ENCODE results near the gene OR5AN1. TPM values are rescaled to one million over a fixed set of nuclear protein-coding genes. Genes with fewer than 3 reads are reported as not detected.

OR5AN1 gene
- total RNA-seq, 1 experiment from 2014 or later: not detected

DNA sequence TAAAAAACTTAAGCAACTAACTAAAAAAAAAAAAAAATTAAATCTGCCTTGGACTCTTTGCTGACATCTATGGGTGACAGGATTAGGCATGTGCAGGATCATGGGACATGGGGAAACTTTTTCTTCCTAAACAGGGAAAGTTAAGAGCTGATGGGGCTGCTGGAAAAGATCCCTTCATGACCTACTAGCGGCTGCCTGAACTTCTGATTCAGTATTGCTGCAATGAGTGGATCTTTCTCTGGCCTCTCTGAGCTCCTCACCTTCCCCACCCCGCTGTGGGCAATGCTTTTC is 42.5 kb downstream of the OR5AN1 start:
- H3K4me1 ChIP-seq: no peaks in the 10 kb centered on the region
- no peaks in the 10 kb centered on the region for H3K27me3 ChIP-seq
- no peaks in the 10 kb centered on the region for H3K36me3 ChIP-seq
- no peaks in the 10 kb centered on the region for H3K9me3 ChIP-seq (replicated peaks)
- H3K4me3 ChIP-seq: no peak overlapping the region
- H3K27ac ChIP-seq: no peak overlapping the region
- no peak for DNase-seq

DNA sequence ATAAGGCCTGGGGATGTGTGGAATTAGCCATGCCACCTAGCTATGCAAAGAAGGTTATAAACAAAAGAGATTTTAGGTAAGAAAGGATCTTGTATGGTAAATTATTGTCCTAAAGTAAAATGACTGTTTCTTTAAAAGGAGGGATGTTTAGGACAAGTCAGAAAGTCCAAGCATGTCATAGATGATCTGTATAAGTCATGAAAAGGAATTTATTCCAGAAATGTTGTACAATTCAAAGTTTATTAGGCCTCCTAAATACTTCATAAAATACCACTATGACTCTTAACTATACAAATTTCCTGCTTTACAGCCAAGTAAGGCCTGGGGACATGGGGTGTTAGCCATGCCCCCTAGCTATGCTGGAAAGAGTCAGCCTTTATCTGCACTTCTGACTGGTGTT is 44.9 kb downstream of the OR5AN1 start:
- Histone ChIP-seq H3K9me3 (replicated peaks) (no peaks in the 10 kb centered on the region), H3K4me3 (no peak overlapping the region), H3K27ac (no peak overlapping the region), H3K27me3 (no peaks in the 10 kb centered on the region), H3K36me3 (no peaks in the 10 kb centered on the region), H3K4me1 (no peaks in the 10 kb centered on the region)
- DNase-seq: no peak

DNA sequence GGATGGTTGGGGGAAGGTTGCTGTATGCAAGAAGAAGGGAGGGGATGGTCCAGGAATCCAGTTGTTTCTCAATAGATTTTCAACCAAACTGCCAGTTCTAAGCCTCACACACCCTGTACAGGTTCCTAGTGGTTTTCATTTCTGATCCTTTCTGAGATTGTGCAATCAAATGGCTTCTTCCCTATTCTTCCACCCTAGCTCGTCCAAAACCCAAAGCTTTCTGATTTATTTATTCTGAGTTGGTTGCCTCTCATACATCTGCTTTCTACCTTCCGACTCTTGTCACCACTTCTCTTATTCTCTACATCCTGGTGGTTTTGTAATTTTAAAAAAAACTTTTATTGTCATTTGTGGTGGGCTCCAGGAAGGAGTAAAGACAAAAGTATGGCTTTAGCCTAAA is 55.0 kb downstream of the OR5AN1 start:
- H3K36me3 ChIP-seq: no peaks in the 10 kb centered on the region
- no peak overlapping the region for H3K27ac ChIP-seq
- no peaks in the 10 kb centered on the region for H3K27me3 ChIP-seq
- no peaks in the 10 kb centered on the region for H3K9me3 ChIP-seq (replicated peaks)
- H3K4me3 ChIP-seq: no peak overlapping the region
- no peaks in the 10 kb centered on the region for H3K4me1 ChIP-seq
- DNase-seq: no peak

DNA sequence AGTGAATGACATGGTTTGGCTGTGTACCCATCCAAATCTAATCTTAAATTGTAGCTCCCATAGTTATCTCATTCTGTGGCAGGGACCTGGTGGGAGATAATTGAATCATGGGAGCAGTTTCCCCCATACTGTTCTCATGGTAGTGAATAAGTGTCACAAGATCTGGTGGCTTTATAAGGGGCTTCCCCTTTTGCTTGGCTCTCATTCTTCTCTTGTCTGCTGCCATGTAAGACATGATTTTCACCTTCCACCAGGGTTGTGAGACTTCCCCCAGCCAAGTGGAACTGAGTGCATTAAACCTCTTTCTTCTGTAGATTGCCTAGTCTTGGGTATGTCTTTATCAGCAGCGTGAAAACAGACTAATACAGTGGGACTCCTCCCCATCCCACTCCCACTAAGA is 56.4 kb downstream of the OR5AN1 start:
- H3K27me3 ChIP-seq: no peaks in the 10 kb centered on the region
- H3K4me3 ChIP-seq: no peak overlapping the region
- no peaks in the 10 kb centered on the region for H3K4me1 ChIP-seq
- no peak for DNase-seq
- no peak overlapping the region for H3K27ac ChIP-seq
- no peaks in the 10 kb centered on the region for H3K36me3 ChIP-seq
- no peaks in the 10 kb centered on the region for H3K9me3 ChIP-seq (replicated peaks)

DNA sequence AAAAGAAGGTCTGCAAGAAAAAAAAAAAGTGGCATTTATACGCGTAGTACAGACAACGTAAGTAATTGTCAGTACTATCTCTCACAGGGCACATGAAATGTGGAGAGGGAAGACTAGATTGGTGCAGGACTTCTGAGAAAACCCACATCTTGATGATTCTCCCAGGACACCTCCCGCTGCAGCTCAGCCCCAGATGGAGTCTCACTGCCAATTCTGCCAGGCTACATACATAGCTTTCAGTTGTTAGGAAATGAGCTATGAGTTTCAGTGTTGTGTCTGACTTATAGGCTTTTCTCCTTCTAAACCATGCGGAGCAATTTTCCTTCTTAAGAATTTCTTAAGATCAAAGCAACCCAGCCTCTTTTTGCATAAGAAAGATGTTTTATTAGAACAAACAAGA is 57.9 kb downstream of the OR5AN1 start:
- no peak for DNase-seq
- H3K27me3 ChIP-seq: no peaks in the 10 kb centered on the region
- H3K4me1 ChIP-seq: no peaks in the 10 kb centered on the region
- H3K27ac ChIP-seq: no peak overlapping the region
- H3K9me3 ChIP-seq (replicated peaks): no peaks in the 10 kb centered on the region
- no peak overlapping the region for H3K4me3 ChIP-seq
- no peaks in the 10 kb centered on the region for H3K36me3 ChIP-seq

DNA sequence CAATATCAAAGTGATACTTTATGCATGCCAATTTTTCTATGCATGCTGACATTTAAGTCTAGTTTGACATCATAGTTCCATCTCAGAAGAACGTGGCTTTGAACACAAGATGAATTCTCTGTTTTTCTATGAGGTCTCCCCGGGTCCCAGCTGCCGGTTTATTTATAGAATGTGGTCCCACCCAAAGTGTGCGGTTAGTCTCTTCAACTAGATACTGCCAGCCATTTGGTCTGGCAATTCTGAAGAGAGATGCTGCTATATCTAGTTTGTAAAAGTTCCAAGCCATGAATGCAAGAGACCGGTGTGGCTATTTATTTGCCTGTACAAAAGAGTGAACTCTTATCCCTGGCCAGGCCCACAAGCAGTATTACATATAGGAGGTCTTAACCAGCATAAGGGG is 58.3 kb downstream of the OR5AN1 start:
- no peaks in the 10 kb centered on the region for H3K36me3 ChIP-seq
- peak; percentile 2 to 11 for DNase-seq

DNA sequence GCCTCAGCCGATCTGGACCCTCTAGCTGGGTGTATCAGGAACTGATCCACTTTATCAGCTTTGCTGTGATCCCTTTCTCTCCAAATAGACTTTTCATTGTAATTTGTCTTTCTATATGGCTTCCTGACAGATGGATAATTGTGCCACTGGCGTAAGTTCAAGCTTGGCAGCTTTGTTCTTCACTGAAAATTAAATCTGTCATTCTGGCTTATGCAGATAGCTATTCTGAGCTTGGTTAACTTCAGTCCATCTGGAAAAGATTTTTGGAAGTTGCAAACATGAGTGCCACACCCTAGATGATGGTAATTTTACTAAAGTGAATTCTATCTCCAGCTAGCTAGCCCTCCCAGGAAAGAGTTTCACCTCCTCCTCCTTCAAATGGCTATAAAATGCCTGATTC is 59.5 kb downstream of the OR5AN1 start:
- no peaks in the 10 kb centered on the region for H3K9me3 ChIP-seq (replicated peaks)
- H3K4me1 ChIP-seq: no peaks in the 10 kb centered on the region
- no peaks in the 10 kb centered on the region for H3K36me3 ChIP-seq
- no peak overlapping the region for H3K4me3 ChIP-seq
- DNase-seq: no peak
- no peaks in the 10 kb centered on the region for H3K27me3 ChIP-seq
- no peak overlapping the region for H3K27ac ChIP-seq

More for the DNA sequence above, 58.3 kb downstream of the OR5AN1 start:
- Histone ChIP-seq H3K4me3 (no peak overlapping the region), H3K27me3 (no peaks in the 10 kb centered on the region), H3K4me1 (no peaks in the 10 kb centered on the region), H3K27ac (no peak overlapping the region), H3K9me3 (replicated peaks) (no peaks in the 10 kb centered on the region)

Other genes with a start within 250 kb of the OR5AN1 start
- 19.8 and 25.5 TPM in 2 replicates for gene FAM111A, start 216.0 kb upstream of the OR5AN1 start, total RNA-seq (2014; rRNA removed; shearing (Covaris generic))
- 26.3 and 26.7 TPM in 2 replicates for gene DTX4, start 186.8 kb upstream of the OR5AN1 start, total RNA-seq (2014; rRNA removed; shearing (Covaris generic))
- gene MPEG1, start 146.0 kb upstream of the OR5AN1 start, total RNA-seq (2014; rRNA removed; shearing (Covaris generic)): not detected in 2 replicates
- gene OR5A2, start 67.5 kb downstream of the OR5AN1 start, total RNA-seq (2014; rRNA removed; shearing (Covaris generic)): not detected in 2 replicates
- not detected in 2 replicates for gene OR5A1, start 77.6 kb downstream of the OR5AN1 start, total RNA-seq (2014; rRNA removed; shearing (Covaris generic))
- not detected in 2 replicates for gene OR4D6, start 98.1 kb downstream of the OR5AN1 start, total RNA-seq (2014; rRNA removed; shearing (Covaris generic))
- not detected in 2 replicates for gene OR4D10, start 114.4 kb downstream of the OR5AN1 start, total RNA-seq (2014; rRNA removed; shearing (Covaris generic))
- gene OR4D11, start 144.7 kb downstream of the OR5AN1 start, total RNA-seq (2014; rRNA removed; shearing (Covaris generic)): not detected in 2 replicates
- not detected in 2 replicates for gene OR4D9, start 152.6 kb downstream of the OR5AN1 start, total RNA-seq (2014; rRNA removed; shearing (Covaris generic))